Measurements from ENCODE around the gene HTR2A. TPM values are rescaled to one million over a fixed set of nuclear protein-coding genes. Genes with fewer than 3 reads are reported as not detected.

HTR2A gene
- polyA plus RNA-seq (2011; rRNA removed) (0.02 and 0.06 TPM in 2 replicates), polyA minus RNA-seq (2011; rRNA and poly(A)+ RNA removed) (0.41 TPM in 1 of 2 replicates, not detected in the other)

- POLR2A ChIA-PET = no interaction called here
- no peak within 1 kb of the TSS for H3K27ac ChIP-seq (ENCODE audit: low read depth, low read length)
- peak within 1 kb of the TSS; percentile 52 for H3K4me3 ChIP-seq (ENCODE audit: low read depth, low read length)
- peaks cover 8% of the 10 kb centered on the region for H3K27me3 ChIP-seq (ENCODE audit: control insufficient read depth, insufficient read depth, low read length)
- no peaks in the 10 kb centered on the region for H3K9me3 ChIP-seq (ENCODE audit: control insufficient read depth, insufficient read depth, low read length)
- no peak for DNase-seq (ENCODE audit: low read depth, low spot score)
- TF ChIP-seq CTCF (IDR thresholded peaks at IDR 0.05; ENCODE audit: low read depth, low read length) = no peak
- CTCF ChIA-PET = interaction anchor here (3.3 kb wide), 1 partner anchor 14 kb away, joined by 23 read pairs; no protein-coding TSS in a partner anchor
Measured at GRCh38 chr13:46896341-46897137, at the start of gene HTR2A. HTR2A (minus strand) TSS chr13:46897053; CDS start chr13:46895906, 1,147 bp downstream.

DNA sequence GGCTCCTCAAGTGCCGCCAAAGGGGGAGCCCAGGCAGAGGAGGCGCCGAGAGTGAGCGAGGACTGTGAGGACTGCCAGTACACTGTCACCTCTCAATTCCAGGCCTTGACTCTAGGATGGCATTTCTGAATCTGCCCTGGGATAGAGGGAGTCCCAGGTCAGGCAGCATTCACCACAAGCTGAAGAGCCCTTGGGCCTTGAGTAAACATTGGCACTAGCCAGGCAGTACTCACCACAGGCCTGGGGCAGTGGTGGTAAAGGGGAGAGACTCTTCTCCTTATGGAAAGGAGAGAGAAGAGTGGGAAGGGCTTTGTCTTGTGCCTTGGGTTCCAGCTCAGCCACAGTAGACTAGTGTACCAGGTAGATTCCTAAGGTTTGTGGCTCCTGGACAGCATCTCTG, 39.7 kb upstream of the HTR2A start:
- no peak overlapping the region for H3K27ac ChIP-seq (ENCODE audit: low read depth, low read length)
- POLR2A ChIA-PET = no interaction called here
- DNase-seq (ENCODE audit: low read depth, low spot score) = no peak
- peaks cover 2% of the 10 kb centered on the region for H3K27me3 ChIP-seq (ENCODE audit: control insufficient read depth, insufficient read depth, low read length)
- no peak for TF ChIP-seq CTCF (IDR thresholded peaks at IDR 0.05; ENCODE audit: low read depth, low read length)
- no peaks in the 10 kb centered on the region; the same call in none of the 2 replicates for H3K9me3 ChIP-seq (ENCODE audit: control insufficient read depth, insufficient read depth, low read length)
- CTCF ChIA-PET = no interaction called here
- no peak overlapping the region for H3K4me3 ChIP-seq (ENCODE audit: low read depth, low read length)

GRCh38 chr13:46934749-46935148, 37.9 kb upstream of the HTR2A start:
- ChIA-PET POLR2A (no interaction called here), CTCF (no interaction called here)
- Histone ChIP-seq H3K9me3 (ENCODE audit: control insufficient read depth, insufficient read depth, low read length) (no peaks in the 10 kb centered on the region; the same call in none of the 2 replicates), H3K27ac (ENCODE audit: low read depth, low read length) (no peak overlapping the region), H3K27me3 (ENCODE audit: control insufficient read depth, insufficient read depth, low read length) (peaks cover 2% of the 10 kb centered on the region), H3K4me3 (ENCODE audit: low read depth, low read length) (no peak overlapping the region)
- DNase-seq (ENCODE audit: low read depth, low spot score) = no peak
- TF ChIP-seq CTCF (IDR thresholded peaks at IDR 0.05; ENCODE audit: low read depth, low read length) = no peak

DNA sequence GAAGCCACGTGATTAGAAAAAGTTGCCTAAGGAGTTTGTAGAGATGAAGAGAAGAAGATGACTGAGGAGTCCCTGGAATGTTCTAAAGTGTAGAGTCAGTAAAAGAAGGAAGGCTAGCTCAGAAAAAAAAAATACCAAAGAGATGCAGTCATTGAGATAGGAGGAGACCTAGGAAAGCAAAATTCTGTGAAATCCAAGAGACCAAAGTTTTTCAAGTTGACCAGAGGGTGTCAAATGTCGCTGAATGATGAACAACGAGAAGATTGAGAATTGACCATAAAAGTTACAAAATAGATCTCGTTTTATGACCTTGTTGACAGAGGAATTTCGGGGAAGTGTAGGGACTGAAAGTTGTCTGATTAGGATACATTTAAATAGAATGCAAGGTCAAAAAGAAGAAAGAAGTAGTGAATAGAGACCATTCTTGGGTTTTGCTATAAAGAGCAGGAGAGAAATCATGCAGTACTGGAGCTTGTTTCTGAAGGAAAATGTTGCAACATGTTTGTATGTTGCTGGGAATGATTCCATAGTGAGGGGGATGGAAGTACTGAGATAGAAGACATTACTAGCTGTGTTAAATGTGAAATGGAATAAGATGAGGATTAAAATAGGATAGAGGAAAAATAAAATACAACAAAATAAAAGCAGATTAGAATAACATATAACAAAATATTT, 30.2 kb upstream of the HTR2A start:
- ChIA-PET CTCF (interaction anchor here (1.3 kb wide), 1 partner anchor 47 kb away, joined by 3 read pairs; no protein-coding TSS in a partner anchor), POLR2A (no interaction called here)
- no peak overlapping the region for H3K4me3 ChIP-seq (ENCODE audit: low read depth, low read length)
- no peaks in the 10 kb centered on the region for H3K27me3 ChIP-seq (ENCODE audit: control insufficient read depth, insufficient read depth, low read length)
- H3K9me3 ChIP-seq (ENCODE audit: control insufficient read depth, insufficient read depth, low read length) = no peaks in the 10 kb centered on the region
- DNase-seq (ENCODE audit: low read depth, low spot score) = no peak
- no peak overlapping the region for H3K27ac ChIP-seq (ENCODE audit: low read depth, low read length)
- no peak for TF ChIP-seq CTCF (IDR thresholded peaks at IDR 0.05; ENCODE audit: low read depth, low read length)

- CTCF ChIA-PET = no interaction called here
- Histone ChIP-seq H3K27me3 (ENCODE audit: control insufficient read depth, insufficient read depth, low read length) (no peaks in the 10 kb centered on the region), H3K4me3 (ENCODE audit: low read depth, low read length) (no peak overlapping the region), H3K27ac (ENCODE audit: low read depth, low read length) (no peak overlapping the region), H3K9me3 (ENCODE audit: control insufficient read depth, insufficient read depth, low read length) (no peaks in the 10 kb centered on the region)
- no peak for TF ChIP-seq CTCF (IDR thresholded peaks at IDR 0.05; ENCODE audit: low read depth, low read length)
- DNase-seq (ENCODE audit: low read depth, low spot score) = no peak
- POLR2A ChIA-PET = no interaction called here
Measured at GRCh38 chr13:46925486-46925885, 28.6 kb upstream of the HTR2A start.
